Measurements from ENCODE around the gene PRKCH.

The PRKCH gene

GRCh38 chr14:61587081-61587713 lies 265.8 kb downstream of the PRKCH start:
- no peak for DNase-seq (ENCODE audit: low read depth in 2 of 2)

GRCh38 chr14:61588419-61588901 lies 267.1 kb downstream of the PRKCH start:
- DNase-seq (ENCODE audit: low read depth in 2 of 2), result no peak

GRCh38 chr14:61589691-61590581 lies 268.6 kb downstream of the PRKCH start:
- no peak for DNase-seq (ENCODE audit: low read depth in 2 of 2)

- DNase-seq (ENCODE audit: low read depth in 2 of 2), result no peak
These were observed 270.5 kb downstream of the PRKCH start for GRCh38 chr14:61591862-61592261.

- no peak for DNase-seq (ENCODE audit: low read depth in 2 of 2)
These were observed 272.0 kb downstream of the PRKCH start for GRCh38 chr14:61593330-61593729.

GRCh38 chr14:61596990-61597389 lies 275.6 kb downstream of the PRKCH start:
- DNase-seq (ENCODE audit: low read depth in 2 of 2), result no peak

- no peak for DNase-seq (ENCODE audit: low read depth in 2 of 2)
These were observed 277.6 kb downstream of the PRKCH start for GRCh38 chr14:61598980-61599379.

GRCh38 chr14:61599942-61600341 lies 278.6 kb downstream of the PRKCH start:
- DNase-seq (ENCODE audit: low read depth in 2 of 2), result no peak
